Mucosa of descending colon (tissue), 3 donors: Measurements from ENCODE around the gene MAGI1. TPM values are rescaled to one million over a fixed set of nuclear protein-coding genes. Genes with fewer than 3 reads are reported as not detected.

Experiments
- ATAC-seq: fragments of 200-7000 bp; cut with Tn5 transposase; one replicate; pipeline ENCODE4 v1.9.1; 2020; ENCODE audit warnings: mild to moderate bottlenecking, moderate library complexity
- DNase-seq, 3 donors: peaks; one replicate each; pipeline ENCODE4 v3.0.0-alpha.2; 2020
- H3K36me3 ChIP-seq: fragments of 200-600 bp; one replicate; pipeline ENCODE4 v1.8.0; 2021; ENCODE audit warnings: low read depth, mild to moderate bottlenecking
- H3K4me1 ChIP-seq: fragments of 200-600 bp; one replicate; pipeline ENCODE4 v1.8.0; 2021; ENCODE audit warnings: low read depth, mild to moderate bottlenecking
- H3K4me3 ChIP-seq: fragments of 200-600 bp; one replicate; pipeline ENCODE4 v1.8.0; 2021; ENCODE audit warnings: mild to moderate bottlenecking
- H3K9me3 ChIP-seq: fragments of 200-600 bp; one replicate; pipeline ENCODE4 v1.8.0; 2021; ENCODE audit warnings: mild to moderate bottlenecking
- CTCF ChIP-seq: fragments of 200-600 bp; IDR thresholded peaks from one replicate; pipeline ENCODE4 v1.8.0; 2022; ENCODE audit warnings: antibody characterized with exemption, mild to moderate bottlenecking
- intact Hi-C, 2 donors: fragments of 100-400 bp; cut with DNase I in 1 of 2; cut with micrococcal nuclease in 1 of 2; formaldehyde crosslinking; loops; one replicate each; pipeline versions ENCODE4 v1.11.0 to v1.11.1; 2022; cut with DNase I, micrococcal nuclease
- total RNA-seq, 3 donors: library from RNA; stranded (reverse); fragmentation: NEBNext Ultra II Directional in 2 of 3; extraction: Animal tissue kit (Norgen Biotek cat#: 25700) in 2 of 3; gene quantifications; one replicate each; pipeline versions ENCODE4 v1.2.1 to v1.2.4, GENCODE V29; 2021 to 2023
- donor health status: DM: no; HTN: no; CAD: no; lungs with moderate emphysema.
- donor health status: DM: no; HTN: no; CAD: no.
- donor health status: DM: no; HTN: yes; CAD: no.

MAGI1 gene
- total RNA-seq, 3 donors from 2014 or later: 41.9 to 59.6 (median 45.6) TPM

DNA sequence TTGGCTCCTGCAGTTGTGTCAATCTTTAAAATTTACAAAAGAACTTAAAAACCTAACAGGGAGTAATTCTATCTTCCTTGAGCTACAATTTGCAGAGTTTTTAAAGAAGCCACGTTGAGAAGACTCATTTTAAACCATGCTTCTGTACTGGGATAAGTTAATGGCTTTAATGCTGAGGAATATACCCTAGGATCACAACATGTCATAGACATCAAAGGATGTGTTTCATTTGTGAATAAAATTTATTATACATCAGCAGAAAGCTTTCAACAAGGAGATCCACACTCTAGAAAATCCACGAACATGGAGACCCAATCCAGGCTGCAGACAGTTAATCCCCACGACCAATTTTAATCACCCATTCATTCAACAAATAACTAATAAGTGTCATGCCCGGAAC, 297.2 kb downstream of the MAGI1 start:
- Histone ChIP-seq H3K36me3 (no peaks in the 10 kb centered on the region), H3K4me3 (no peak overlapping the region), H3K9me3 (no peaks in the 10 kb centered on the region), H3K4me1 (no peaks in the 10 kb centered on the region)
- TF ChIP-seq CTCF: no peak
- no peak for ATAC-seq
- intact Hi-C loops: no loop called here
- no peak for DNase-seq

GRCh38 chr3:65739901-65740541, 298.7 kb downstream of the MAGI1 start:
- DNase-seq (no peak), ATAC-seq (no peak)
- no peaks in the 10 kb centered on the region for H3K4me1 ChIP-seq
- intact Hi-C loops: no loop called here
- no peak for TF ChIP-seq CTCF
- no peaks in the 10 kb centered on the region for H3K36me3 ChIP-seq
- no peaks in the 10 kb centered on the region for H3K9me3 ChIP-seq
- H3K4me3 ChIP-seq: no peak overlapping the region

- no peak for TF ChIP-seq CTCF
- ATAC-seq (no peak), DNase-seq (no peak)
- peaks cover 6% of the 10 kb centered on the region for H3K4me1 ChIP-seq
- H3K36me3 ChIP-seq: no peaks in the 10 kb centered on the region
- H3K4me3 ChIP-seq: no peak overlapping the region
- no peaks in the 10 kb centered on the region for H3K9me3 ChIP-seq
- intact Hi-C loops: no loop called here
Measured at GRCh38 chr3:65734792-65735191, 303.9 kb downstream of the MAGI1 start.

- Histone ChIP-seq H3K4me3 (no peak overlapping the region), H3K9me3 (no peaks in the 10 kb centered on the region), H3K36me3 (no peaks in the 10 kb centered on the region), H3K4me1 (peaks cover 10% of the 10 kb centered on the region)
- intact Hi-C loops: no loop called here
- DNase-seq (no peak), ATAC-seq (no peak)
- TF ChIP-seq CTCF: no peak
Measured at GRCh38 chr3:65734382-65734781, 304.3 kb downstream of the MAGI1 start.

GRCh38 chr3:65733459-65733858, 305.3 kb downstream of the MAGI1 start:
- Histone ChIP-seq H3K4me3 (no peak overlapping the region), H3K4me1 (peaks cover 14% of the 10 kb centered on the region), H3K36me3 (no peaks in the 10 kb centered on the region), H3K9me3 (no peaks in the 10 kb centered on the region)
- intact Hi-C loops: no loop called here
- no peak for ATAC-seq
- no peak for DNase-seq
- TF ChIP-seq CTCF: no peak
